GM21528 (cell line): Measurements from ENCODE around the gene CDC25A.

Experiments used
- ATAC-seq: cut with Tn5 transposase; IDR thresholded peaks from one replicate; pipeline ENCODE4 v1.9.1; 2021; ENCODE audit warnings: mild to moderate bottlenecking, moderate library complexity; ENCODE audit not compliant: unreplicated experiment, low FRiP score

CDC25A gene

DNA sequence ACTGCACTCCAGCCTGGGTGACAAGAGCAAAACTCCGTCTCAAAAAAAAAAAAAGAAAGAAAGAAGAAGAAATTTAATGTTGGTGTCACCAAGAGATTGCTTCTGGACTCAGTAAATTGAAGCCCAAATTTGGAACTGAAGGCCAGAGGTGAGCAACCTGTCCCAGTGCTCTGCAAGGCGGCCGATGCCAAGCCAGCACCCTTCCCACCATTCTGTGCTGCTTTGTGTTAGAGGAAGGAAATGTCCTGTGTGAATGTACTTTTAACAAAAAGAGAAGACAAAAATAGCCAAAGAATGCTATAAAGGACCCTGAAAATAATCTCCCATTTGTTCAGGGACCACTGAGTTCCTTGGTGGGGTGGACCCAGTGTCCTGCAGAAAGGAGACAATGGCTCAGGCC is 44.6 kb downstream of the CDC25A start:
- no peak for ATAC-seq

DNA sequence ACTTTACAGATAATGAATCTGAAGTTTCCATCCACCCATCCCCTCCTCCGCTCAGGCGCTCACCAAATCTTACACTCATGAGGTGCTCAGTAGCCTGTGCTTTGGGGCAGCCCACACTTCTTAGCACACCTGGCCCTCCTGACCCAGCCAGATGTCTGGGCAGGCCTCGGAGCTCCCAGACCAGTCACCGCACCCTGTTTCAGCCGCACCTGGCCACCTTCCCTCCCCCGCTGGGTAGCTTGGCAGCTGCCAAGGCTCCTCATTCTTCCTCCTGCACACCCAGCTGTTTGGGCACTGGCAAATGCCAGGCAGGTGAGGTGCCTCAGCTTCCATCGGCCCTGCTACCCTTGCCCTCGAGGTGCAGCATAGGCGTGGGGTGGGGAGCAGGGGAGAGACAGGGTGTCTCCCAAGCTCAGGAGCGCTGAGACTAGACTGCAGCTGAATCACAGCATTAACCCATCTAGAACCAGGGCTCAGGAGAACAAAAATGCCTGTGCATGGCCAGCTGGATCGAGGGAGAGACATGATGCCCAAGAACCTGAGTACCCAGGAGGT is 45.8 kb downstream of the CDC25A start:
- ATAC-seq, result no peak

DNA sequence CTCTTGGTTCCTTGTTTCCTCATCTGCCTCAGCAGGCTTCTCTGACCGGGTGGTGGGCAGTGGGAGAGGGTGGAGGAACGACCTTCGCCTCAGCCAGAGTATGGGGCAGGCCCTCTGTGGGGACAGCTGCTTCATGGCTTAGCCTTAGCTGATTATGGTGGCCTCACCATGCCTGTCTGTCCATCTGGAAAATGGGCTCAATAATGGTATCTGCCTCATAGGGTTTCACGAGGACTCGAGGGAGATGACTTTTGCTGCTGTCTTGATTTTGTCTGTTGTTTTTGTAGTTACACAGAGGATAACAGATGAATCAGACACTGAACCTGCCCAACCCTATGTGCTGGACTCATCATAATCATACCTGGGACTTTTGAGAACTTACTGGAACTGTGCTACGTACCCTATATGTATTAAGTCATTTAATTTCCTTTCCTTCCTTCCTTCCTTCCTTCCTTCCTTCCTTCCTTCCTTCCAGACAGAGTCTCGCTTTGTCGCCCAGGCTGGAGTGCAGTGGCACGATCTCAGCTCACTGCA is 46.5 kb downstream of the CDC25A start:
- ATAC-seq, result no peak

DNA sequence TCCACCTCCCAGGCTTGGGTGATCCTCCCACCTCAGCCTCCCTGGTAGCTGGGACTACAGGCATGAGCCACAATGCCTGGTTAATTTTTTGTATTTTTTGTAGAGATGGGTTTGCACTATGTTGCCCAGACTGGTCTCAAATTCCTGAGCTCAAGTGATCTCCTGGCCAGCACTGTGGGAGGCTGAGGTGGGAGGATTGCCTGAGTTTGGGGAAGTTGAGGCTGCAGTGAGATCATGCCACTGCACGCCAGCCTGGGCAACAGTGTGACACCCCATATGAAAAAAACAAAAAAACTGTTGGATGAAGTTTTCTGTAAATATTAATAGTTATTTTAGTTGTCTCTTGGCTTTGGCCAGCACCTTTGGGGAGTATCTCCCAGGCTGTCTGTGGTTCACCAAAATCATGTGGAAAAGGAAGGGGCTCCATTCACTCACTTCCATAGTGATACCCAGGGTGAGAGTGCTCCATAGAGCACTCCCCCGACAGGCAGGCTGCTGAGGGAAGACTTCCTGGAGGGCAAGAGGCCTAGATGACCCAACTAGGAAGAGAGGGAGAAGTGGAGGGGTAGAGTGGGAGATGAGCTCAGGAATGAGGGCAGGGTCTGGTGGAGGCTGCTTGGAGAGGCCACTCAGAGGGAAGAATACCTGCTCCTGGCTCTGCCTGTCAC is 47.1 kb downstream of the CDC25A start:
- ATAC-seq, result no peak

DNA sequence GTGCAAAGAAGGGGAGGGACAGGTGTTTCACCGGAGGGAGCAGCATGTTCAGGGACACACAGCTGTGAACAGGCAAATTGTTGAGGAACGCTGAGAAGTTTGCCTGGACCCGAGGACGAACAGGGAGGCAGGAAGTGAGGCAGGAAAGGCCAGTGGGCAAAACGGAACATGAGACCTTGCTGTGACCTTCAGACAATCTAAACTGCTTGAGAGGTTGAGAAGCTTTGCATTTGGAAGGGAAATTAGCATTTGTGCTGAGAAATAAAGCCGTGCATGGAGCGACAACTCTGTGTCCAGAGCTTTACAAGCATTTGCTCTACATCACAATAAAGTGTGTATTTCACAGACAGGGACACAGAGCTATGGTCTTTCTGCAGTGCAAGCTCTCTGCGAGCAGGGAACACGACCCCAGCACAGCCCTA is 47.9 kb downstream of the CDC25A start:
- no peak for ATAC-seq

DNA sequence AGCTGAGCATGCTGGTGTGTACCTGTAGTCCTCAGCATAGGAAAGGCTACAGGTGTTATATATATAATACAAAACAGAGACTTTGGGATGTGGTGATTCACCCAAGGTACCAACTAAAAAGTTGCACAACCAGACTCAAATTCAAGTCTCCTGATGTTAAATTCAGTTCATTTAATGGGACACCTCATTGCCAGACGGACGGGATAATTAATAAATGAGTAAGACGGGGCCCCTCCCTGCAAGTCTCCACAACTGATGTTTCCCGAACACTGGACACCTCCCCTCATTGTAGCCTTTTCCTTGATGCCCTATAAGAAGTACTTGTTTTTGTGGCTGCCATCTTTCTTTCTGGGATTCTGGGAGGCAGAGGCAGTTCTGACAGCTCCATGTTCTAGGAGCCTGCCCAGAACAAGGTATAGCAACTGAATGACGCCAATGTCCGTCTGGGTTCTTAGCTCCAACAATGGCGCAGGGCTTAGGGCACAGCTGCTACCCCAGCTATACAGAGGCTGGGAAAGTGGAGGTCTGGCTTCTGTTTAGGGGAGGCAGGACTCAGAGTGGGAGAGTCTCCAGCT is 50.7 kb downstream of the CDC25A start:
- no peak for ATAC-seq

DNA sequence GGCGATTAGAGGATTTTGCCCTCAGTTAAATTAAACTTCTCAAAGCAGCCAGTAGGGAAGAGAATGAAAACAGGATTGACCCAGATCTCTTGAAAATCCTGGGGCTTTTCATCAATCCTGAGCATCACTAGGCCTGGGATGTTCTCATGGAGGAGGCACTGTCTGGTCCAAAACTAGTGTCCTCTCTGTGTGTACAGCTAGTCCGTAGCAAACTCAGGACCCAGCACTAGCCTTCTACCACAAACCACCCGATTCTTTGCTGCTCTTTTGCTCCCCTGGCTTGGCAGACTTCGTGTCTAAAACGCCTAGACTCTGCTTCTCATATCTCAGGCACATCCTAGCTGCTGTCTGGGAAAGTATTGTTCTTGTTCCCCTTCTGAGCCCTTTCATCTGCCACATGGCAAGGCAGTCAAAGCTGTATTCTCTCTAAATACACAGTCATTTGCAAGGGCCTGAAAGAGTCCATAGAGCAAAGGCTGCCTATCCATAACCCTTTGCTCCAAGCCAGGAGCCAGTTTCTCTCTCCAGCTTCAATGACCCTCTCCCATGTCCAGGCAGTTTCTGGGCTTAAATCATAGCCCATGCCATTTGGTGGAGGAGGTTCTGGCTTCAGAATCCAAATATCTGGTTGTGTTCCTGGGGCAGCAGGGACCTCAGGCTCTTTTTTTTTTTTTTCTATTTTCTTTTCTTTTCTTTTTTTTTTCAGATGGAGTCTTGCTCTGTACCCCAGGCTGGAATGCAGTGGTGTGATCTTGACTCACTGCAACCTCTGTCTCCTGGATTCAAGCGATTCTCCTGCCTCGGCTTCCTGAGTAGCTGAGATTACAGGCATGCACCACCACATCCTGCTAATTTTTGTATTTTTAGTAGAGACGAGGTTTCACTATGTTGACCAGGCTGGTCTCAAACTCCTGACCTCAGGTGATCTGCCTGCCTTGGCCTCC is 52.4 kb downstream of the CDC25A start:
- ATAC-seq, result no peak

DNA sequence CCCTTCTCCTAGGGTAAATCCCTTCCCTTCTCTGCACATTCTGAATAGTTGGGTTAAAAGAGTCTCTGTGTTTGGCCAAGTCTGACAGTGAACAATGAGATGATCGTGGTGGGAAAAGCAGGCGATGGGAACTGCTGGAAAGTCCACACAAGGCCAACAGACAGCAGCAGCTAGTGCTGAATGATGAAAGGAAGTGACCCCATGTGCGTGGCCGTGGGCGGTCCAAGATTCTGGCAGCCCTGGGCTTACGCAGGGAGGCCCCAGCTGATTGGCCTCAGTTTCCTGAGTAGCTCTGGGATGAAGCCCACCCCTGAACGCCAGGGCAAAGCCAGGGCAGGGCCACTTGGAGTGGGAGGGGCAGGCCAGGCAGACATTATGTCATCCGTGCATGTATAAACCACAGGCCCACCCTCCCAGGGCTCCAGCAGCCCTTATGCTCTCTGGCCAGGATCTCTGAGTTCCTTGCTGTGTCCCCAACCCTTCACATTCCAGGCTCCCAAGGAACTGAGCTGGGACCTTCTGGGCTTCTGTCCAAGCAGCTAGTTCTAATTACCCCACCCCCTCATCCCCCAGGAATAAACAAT is 57.8 kb downstream of the CDC25A start:
- no peak for ATAC-seq

DNA sequence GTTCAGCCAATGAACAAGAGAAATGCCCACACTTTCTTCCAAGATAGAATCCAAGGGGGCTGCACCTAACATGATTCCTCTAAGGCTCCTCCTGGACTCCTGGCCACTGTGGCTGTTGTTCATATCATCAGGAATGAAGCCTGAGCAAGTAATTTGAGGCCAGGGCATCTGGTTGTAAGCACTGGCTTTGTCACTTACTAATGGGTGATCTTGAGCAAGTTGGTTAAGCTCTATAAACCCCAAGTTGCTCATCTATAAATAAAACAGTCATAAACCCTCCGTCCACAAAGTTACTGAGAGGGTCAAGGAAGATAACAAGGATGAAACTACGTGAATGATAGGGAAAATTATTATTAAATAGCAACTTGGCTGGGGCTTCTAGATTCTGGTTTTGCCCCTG is 58.3 kb downstream of the CDC25A start:
- ATAC-seq, result no peak

DNA sequence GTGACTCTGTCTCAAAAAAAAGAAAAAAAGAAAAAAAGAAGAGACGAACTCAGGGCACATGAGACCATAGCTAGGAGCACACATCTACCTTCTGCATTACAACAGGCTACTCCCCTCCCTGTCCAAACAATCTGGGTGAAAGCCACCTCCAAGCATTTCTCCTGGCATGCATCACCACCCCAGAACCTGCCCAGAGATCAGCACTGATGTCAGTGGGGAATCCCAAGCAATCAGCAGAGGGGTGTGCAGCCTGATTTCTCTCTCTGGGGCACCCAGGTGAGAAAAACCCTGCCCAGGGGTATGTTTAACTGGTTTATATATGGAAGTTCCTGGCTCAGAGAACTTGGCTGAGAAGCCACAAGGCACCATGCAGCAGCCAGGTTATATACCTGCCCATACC is 59.4 kb downstream of the CDC25A start:
- ATAC-seq, result no peak

DNA sequence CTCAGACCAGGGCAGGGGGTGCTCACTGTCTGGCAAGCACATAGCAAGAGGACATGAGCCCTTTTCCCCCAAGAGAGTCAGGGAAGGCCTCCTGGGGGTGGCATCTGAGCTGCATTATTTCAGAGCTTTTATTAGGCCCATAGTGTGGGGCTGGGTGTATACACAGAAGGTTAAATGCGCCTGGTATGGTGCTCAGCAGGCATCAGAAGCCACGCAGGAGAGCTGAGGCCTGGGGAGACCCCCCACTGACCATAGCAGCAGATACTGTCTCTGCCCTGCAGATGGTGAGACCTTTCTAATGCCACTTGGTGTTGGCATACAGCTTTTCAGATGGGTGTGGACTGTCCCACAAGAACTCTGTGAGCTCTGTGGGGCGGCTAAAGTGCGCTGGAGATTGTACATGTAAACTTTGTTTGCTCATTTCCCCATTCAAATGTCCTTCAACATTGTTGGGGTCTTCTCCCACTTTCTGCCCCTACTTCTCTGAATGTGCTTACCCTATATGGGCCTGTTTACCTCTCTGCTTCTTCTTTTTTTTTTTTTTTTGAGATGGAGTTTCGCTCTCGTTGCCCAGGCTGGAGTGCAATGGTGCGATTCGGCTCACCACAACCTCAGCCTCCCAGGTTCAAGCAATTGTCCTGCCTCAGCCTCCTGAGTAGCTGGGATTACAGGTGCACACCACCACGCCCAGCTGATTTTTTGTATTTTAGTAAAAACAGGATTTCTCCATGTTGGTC is 62.2 kb downstream of the CDC25A start:
- no peak for ATAC-seq

DNA sequence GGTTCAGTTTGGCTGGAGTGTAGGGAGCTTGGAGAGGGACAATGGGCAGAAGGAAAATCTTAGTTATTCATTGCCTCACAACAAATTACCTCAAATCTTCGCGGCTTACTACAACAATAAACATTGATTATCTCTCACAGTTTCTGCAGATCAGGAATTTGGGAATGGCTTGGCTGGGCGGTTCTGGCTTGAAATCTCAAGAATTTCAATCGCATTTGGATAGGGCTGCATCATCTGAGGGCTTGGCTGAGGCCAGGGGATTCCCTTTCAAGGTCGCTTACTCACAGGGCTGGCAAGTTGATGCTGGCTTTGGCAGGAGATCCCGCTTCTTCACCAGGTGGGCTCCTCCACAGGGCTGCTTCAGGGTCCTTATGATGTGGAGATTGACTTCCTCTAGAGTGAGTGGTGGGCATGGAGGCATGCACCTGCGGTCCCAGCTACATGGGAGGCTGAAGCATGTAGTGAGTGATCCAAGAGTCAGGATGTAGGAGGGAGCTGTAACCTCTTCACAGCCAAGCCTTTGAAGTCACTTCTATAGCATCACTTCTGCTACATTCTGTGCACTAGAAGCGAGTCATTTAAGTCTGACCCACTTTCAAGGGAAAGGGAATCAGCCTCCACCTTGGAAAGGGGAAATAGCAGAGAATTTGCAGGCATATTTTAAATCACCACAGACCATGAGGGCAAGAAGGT is 63.1 kb downstream of the CDC25A start:
- ATAC-seq, result no peak

DNA sequence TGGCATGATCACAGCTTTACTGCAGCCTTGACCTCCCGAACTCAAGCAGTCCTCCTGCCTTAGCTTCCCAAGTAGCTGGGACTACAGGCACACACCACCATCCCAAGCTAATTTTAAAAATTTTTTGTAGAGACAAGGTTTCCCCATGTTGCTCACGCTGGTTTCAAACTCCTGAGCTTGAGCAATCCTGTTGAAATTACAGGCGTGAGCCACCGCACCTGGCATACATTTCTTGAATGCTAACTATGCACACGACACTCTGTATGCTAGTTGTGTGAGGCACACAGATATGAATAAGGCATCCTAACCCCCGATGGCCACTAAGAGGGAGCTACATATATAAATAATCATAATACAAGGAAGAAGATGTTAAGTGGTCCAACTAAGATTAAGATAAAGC is 64.9 kb downstream of the CDC25A start:
- ATAC-seq, result no peak

DNA sequence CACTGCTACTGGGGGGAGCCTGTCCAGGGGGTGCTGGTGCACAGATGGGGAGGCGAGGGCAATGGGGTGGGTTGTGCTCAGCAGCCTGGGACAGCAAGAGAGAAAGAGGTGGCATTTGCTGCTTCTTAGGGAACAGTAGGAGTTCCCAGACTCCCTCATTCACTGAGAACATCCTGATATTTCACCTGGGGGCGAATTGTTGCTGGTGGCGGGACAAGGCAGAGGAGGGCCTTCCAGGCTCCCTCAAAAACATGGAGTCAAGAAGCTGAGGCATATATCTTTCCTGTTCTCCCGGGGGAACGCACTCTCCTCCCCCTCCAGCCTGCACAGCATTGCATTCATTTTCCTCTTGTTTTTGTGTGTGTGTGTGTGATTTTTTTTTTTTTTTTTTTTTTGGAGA is 65.7 kb downstream of the CDC25A start:
- ATAC-seq, result no peak

DNA sequence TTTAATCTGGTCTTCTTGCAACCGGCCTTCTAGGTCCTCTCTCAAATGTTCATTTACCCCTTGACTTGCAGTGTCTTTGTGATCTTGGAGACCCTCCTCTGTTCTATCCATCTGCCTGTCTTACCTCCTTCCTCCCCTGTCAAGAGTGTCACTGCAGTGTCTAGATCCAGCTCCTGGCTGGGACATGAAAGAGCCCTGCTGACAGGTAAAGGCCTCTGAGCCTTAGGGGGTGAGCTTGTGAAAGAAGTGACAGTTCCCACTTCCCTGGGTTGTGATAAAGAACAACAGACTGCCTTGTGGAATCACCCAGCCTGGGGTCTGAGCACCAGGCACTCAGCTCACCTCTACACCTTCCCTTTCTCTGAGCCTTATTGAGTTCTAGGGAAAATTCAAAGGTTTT is 68.0 kb downstream of the CDC25A start:
- ATAC-seq, result no peak

DNA sequence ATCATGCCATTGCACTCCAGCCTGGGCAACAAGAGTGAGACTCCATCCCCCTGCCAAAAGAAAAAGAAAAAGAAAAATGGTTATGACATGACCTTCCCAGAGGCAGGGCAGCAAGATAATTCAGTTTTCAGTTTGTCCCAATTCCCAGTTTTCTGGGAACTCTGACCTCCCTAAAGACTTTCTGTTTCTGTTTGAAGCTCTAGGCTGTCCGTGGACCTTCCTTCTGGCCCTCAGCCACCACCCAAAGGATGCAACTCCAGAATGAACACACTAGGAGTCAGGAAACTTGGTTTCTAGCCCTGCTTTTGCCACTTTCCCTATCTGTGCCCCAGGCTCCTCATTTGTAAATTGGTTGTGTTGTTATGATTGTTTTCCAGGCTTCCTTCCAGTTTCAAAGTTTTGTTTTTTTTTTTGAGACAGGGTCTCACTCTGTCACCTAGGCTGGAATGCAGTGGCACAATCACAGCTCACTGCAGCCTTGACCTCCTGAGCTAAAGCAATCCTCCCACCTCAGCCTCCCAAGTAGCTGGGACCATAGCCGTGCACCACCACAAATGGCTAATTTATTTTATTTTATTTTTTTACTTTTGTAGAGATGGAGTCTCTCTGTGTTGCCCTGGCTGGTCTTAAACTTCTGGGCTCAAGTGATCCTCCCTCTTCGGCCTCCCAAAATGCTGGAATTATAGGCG is 68.6 kb downstream of the CDC25A start:
- ATAC-seq, result no peak

DNA sequence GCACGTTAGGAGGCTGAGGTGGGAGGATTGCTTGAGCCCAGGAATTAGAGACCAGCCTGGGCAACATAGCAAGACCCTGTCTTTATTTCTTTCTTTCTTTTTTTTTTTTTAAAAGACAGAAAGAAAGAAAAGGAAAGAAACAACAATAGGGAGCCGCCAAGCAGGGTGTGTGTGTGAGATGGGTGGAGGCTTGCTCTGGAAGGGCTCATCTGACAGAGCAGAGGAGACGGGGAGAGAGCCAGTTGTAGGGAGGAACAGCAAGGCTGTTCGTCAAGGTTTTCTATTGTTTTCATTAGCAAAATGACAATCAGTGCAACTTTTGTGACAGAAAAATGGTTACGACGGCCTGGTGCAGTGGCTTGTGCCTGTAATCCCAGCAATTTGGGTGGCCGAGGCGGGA is 69.3 kb downstream of the CDC25A start:
- no peak for ATAC-seq

DNA sequence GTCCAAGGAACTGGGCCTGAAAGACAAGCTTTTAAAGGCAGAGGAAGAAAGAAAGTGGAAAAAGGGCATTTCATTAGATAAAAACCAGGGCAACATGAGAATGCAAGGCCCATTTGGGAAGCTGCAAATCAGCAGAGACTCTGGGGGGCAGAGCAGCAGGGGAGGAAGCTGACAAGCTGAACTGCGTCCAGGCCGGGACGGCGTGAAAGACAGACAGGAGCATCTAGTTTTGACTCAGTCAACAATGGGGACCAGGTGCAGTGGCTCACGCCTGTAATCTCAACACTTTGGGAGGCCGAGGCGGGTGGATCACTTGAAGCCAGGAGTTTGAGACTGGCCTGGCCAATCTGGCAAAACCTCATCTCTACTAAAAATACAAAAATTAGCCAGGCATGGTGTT is 69.9 kb downstream of the CDC25A start:
- no peak for ATAC-seq

DNA sequence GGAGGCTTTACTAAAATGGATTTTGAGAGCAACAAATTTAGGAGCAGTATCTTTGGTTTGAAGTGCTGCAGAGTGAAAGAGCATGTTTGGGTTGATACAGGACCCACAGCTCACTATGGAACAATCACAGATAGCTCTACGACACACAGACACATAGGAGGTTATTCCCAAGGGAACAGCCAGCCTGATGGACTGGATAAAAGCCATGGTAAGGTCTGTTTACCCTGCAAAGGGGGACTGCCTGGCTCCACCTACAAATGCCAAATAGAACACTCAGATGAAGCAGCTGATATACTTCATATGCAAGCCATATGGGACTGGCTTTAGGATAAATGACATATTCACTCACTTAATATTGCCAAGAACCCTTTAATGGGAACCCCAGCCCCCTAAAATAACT is 75.4 kb downstream of the CDC25A start:
- no peak for ATAC-seq
